Mucosa of descending colon (tissue), 3 donors: Measurements from ENCODE around the gene MEIS2. TPM values are rescaled to one million over a fixed set of nuclear protein-coding genes. Genes with fewer than 3 reads are reported as not detected.

Source experiments
- ATAC-seq: fragments of 200-7000 bp; cut with Tn5 transposase; one replicate; pipeline ENCODE4 v1.9.1; 2020; ENCODE audit warnings: mild to moderate bottlenecking, moderate library complexity
- DNase-seq, 3 donors: peaks; one replicate each; pipeline ENCODE4 v3.0.0-alpha.2; 2020
- H3K36me3 ChIP-seq: fragments of 200-600 bp; one replicate; pipeline ENCODE4 v1.8.0; 2021; ENCODE audit warnings: low read depth, mild to moderate bottlenecking
- H3K4me1 ChIP-seq: fragments of 200-600 bp; one replicate; pipeline ENCODE4 v1.8.0; 2021; ENCODE audit warnings: low read depth, mild to moderate bottlenecking
- H3K4me3 ChIP-seq: fragments of 200-600 bp; one replicate; pipeline ENCODE4 v1.8.0; 2021; ENCODE audit warnings: mild to moderate bottlenecking
- H3K9me3 ChIP-seq: fragments of 200-600 bp; one replicate; pipeline ENCODE4 v1.8.0; 2021; ENCODE audit warnings: mild to moderate bottlenecking
- CTCF ChIP-seq: fragments of 200-600 bp; IDR thresholded peaks from one replicate; pipeline ENCODE4 v1.8.0; 2022; ENCODE audit warnings: antibody characterized with exemption, mild to moderate bottlenecking
- intact Hi-C, 2 donors: fragments of 100-400 bp; cut with DNase I in 1 of 2; cut with micrococcal nuclease in 1 of 2; formaldehyde crosslinking; loops; one replicate each; pipeline versions ENCODE4 v1.11.0 to v1.11.1; 2022; cut with DNase I, micrococcal nuclease
- total RNA-seq, 3 donors: library from RNA; stranded (reverse); fragmentation: NEBNext Ultra II Directional in 2 of 3; extraction: Animal tissue kit (Norgen Biotek cat#: 25700) in 2 of 3; gene quantifications; one replicate each; pipeline versions ENCODE4 v1.2.1 to v1.2.4, GENCODE V29; 2021 to 2023
- donor health status: DM: no; HTN: no; CAD: no; lungs with moderate emphysema.
- donor health status: DM: no; HTN: no; CAD: no.
- donor health status: DM: no; HTN: yes; CAD: no.

The MEIS2 gene
- total RNA-seq, 3 donors from 2014 or later, result 3.8 to 93.3 (median 8.9) TPM

GRCh38 chr15:37041042-37041441 is 59.3 kb downstream of the MEIS2 start:
- no peak for TF ChIP-seq CTCF
- no peak for ATAC-seq
- DNase-seq, result no peak
- no peak overlapping the region for H3K4me3 ChIP-seq
- no peaks in the 10 kb centered on the region for H3K4me1 ChIP-seq
- H3K9me3 ChIP-seq, result no peaks in the 10 kb centered on the region
- intact Hi-C loops, result no loop called here
- H3K36me3 ChIP-seq, result no peaks in the 10 kb centered on the region

- ATAC-seq, result no peak
- Histone ChIP-seq H3K9me3 (no peaks in the 10 kb centered on the region), H3K36me3 (no peaks in the 10 kb centered on the region), H3K4me1 (no peaks in the 10 kb centered on the region), H3K4me3 (no peak overlapping the region)
- TF ChIP-seq CTCF, result no peak
- intact Hi-C loops, result no loop called here
- no peak for DNase-seq
These were observed 60.1 kb downstream of the MEIS2 start for GRCh38 chr15:37040072-37040742.

- Histone ChIP-seq H3K36me3 (no peaks in the 10 kb centered on the region), H3K9me3 (no peaks in the 10 kb centered on the region), H3K4me3 (no peak overlapping the region), H3K4me1 (no peaks in the 10 kb centered on the region)
- intact Hi-C loops, result no loop called here
- no peak for TF ChIP-seq CTCF
- DNase-seq (no peak), ATAC-seq (no peak)
These were observed 61.6 kb downstream of the MEIS2 start for GRCh38 chr15:37038716-37039106.

GRCh38 chr15:37037850-37038715 is 62.3 kb downstream of the MEIS2 start:
- H3K4me1 ChIP-seq, result no peaks in the 10 kb centered on the region
- TF ChIP-seq CTCF, result no peak
- no peaks in the 10 kb centered on the region for H3K36me3 ChIP-seq
- DNase-seq, result no peak
- H3K9me3 ChIP-seq, result no peaks in the 10 kb centered on the region
- ATAC-seq, result no peak
- no peak overlapping the region for H3K4me3 ChIP-seq
- intact Hi-C loops, result no loop called here

- DNase-seq (no peak), ATAC-seq (no peak)
- TF ChIP-seq CTCF, result no peak
- intact Hi-C loops, result no loop called here
- no peak overlapping the region for H3K4me3 ChIP-seq
- no peaks in the 10 kb centered on the region for H3K4me1 ChIP-seq
- no peaks in the 10 kb centered on the region for H3K36me3 ChIP-seq
- no peaks in the 10 kb centered on the region for H3K9me3 ChIP-seq
These were observed 63.2 kb downstream of the MEIS2 start for GRCh38 chr15:37037071-37037655.
